ENCODE measurements around the gene KRTAP6-3.

DNA sequence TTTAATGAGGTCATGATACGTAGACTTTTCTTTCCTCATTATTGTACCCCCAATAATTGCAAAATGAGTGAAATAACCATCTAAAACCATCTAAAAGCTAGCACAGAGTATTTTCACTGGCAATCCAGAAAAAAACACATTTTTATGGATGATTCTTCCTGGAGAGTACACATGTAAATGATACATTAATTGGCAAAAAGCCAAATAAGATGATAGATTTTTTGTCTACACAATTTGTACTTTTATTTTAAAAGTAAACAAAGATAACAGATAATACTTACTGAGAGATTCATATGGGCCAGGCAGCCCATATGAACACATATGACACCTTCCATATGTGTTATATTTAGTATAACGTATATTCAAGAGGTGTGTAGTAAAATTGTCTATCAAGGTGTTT, 28.6 kb upstream of the KRTAP6-3 start:
- TF ChIP-seq EZH2 (IDR thresholded peaks at IDR 0.05): no peak
- no peak for TF ChIP-seq POLR2AphosphoS5 (IDR thresholded peaks at IDR 0.05; ENCODE audit: borderline replicate concordance, low read depth, low read length)
